Fibroblast of pulmonary artery (primary cell): ENCODE measurements around the gene BCL2L1.

Source experiments
- DNase-seq: peaks from one replicate; pipeline ENCODE4 v3.0.0-alpha.2; 2010; ENCODE audit warnings: low read depth
- H3K4me3 ChIP-seq: replicated peaks from 2 replicates; pipeline ENCODE4 v1.5.1; 2011; ENCODE audit warnings: low read depth, mild to moderate bottlenecking, control low read depth, low read length, moderate library complexity
- CTCF ChIP-seq: IDR thresholded peaks from 2 replicates; pipeline ENCODE4 v1.5.1; 2011; ENCODE audit warnings: mild to moderate bottlenecking, control low read depth, low read length, inconsistent platforms; ENCODE audit errors: missing control alignments

Gene BCL2L1

GRCh38 chr20:31694842-31695593, 27.6 kb downstream of the BCL2L1 start:
- no peak for TF ChIP-seq CTCF
- DNase-seq: no peak
- H3K4me3 ChIP-seq: no peak overlapping the region

DNA sequence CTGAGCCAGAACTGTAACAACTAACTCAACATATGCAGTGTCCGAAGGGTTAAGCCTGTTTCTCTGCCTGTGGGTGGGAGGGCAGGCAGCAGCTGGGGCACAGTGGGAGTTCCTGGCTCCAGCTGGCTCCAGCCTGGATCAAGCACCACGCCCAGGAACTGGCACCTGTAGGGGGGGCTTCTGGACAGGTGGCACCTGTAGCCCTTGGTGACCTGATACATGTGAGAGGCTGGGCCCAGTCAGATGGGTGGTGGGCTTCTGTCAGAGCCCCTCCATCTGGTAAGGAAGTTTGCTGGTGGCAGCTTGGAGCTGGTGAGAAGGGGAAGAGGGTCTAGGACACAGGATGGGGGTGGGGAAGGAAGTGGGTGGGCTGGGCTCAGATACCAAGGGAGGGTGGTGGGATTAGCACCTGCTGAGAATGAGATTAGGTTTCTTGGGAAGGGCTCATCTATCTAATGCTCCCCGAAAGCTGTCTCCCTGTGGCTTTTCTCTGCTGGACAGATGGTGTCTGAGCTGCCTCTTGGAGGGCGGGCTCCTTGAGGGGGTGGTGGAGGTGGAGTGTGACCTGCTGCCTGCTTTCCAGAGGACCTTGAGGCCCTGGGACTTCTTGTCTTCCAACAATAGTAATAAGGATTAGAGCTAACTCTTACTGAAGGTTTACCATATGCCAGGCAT, 28.5 kb downstream of the BCL2L1 start:
- H3K4me3 ChIP-seq: no peak overlapping the region
- DNase-seq: no peak
- TF ChIP-seq CTCF: no peak

GRCh38 chr20:31693402-31693801, 29.3 kb downstream of the BCL2L1 start:
- no peak for TF ChIP-seq CTCF
- H3K4me3 ChIP-seq: no peak overlapping the region

GRCh38 chr20:31691646-31692275, 30.9 kb downstream of the BCL2L1 start:
- H3K4me3 ChIP-seq: no peak overlapping the region
- no peak for TF ChIP-seq CTCF
- no peak for DNase-seq

More at GRCh38 chr20:31693402-31693801, 29.3 kb downstream of the BCL2L1 start:
- DNase-seq: no peak

DNA sequence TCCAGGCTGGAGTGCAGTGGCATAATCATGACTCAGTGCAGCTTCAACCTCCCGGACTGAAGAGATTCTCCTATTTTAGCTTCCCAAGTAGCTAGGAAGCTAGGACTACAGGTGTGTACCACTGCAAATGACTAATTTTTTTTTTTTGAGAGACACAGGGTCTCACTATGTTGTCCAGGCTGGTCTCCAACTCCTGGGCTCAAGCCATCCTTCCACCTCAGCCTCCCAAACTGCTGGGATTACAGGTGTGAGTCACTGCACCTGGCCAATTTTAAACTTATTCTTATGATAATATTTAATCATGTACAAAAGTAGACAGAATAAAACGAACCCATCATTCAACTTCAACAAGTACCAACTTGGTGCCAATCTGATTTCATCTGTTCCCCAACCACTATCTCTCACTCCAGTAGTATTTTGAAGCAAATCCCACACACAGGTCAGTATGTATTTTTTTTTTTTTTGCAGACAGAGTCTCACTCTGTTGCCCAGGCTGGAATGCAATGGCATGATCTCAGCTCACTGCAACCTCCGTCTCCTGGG, 32.5 kb downstream of the BCL2L1 start:
- DNase-seq: no peak
- no peak for TF ChIP-seq CTCF
- H3K4me3 ChIP-seq: no peak overlapping the region

DNA sequence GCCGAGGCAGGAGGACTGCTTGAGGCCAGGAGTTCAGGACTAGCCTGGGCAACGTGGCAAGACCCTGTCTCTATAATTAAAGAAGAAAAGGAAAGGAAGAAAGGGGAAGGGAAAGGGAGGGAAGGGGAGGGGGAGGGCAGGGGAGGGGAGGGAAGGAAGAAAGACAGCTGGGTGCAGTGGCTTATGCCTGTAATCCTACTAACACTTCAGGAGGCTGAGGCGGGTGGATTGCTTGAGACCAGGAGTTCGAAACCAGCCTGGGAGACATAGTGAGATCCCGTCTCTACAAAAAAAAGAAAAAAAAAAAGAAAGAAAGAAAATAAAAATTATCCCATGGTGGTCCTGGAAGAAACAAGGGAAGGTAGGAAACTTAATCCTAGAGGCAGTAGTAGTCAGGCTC, 33.5 kb downstream of the BCL2L1 start:
- no peak for DNase-seq
- TF ChIP-seq CTCF: no peak
- H3K4me3 ChIP-seq: no peak overlapping the region
